Measurements from ENCODE around the gene TM7SF2. TPM values are rescaled to one million over a fixed set of nuclear protein-coding genes. Genes with fewer than 3 reads are reported as not detected.

TM7SF2 gene
- total RNA-seq, 1 experiment from 2014 or later = 44.2 TPM

DNA sequence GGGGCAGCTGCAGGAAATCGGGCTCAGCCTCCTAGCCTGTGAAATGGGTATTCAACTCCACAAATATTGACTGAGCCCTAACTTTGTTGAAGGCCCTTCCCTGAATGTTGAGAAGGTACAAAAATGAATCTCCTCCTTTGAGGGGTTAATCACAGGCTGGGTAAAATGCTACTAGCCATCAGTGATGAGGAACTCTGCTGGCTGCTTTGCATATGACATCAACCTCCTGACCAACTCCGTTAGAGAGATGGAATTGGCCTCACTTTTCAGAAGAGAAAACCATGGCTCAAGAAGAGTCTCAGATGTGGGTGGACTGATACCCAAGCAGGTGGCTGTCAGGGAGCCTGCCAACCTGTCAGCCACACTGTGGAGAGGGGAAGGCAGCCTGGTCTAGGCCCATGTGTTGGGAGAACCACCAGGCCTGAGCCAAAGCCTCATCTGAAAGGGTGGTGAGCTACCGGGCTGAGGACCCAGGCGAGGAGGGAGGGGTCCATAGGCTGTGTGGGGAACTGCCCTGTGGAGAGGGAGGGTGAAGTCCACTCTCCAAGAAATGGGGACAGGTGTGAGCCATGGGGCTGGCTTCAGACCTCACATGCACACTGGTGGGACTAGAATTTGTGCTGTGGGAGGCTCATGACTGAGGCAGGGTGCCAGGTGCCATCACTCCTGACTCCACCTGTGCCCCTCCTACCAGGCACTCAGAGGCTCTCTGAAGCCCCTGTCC is 39.6 kb upstream of the TM7SF2 start:
- CTCF ChIA-PET = no interaction called here
- H3K9me3 ChIP-seq (ENCODE audit: low read length) = no peaks in the 10 kb centered on the region
- H3K9ac ChIP-seq (ENCODE audit: low read length) = no peak overlapping the region
- H2AFZ ChIP-seq (ENCODE audit: low read length) = no peak overlapping the region
- no TSS peak for BruUV-seq (replicated peaks)
- H3K27ac ChIP-seq (ENCODE audit: low read length) = no peak overlapping the region
- peaks cover under 1% of the 10 kb centered on the region for H3K36me3 ChIP-seq (ENCODE audit: low read depth, low read length)
- no peaks in the 10 kb centered on the region for H4K20me1 ChIP-seq (ENCODE audit: low read length)
- no peaks in the 10 kb centered on the region for H3F3A ChIP-seq (ENCODE audit: low read length, unreplicated experiment)
- DNase-seq = no peak
- no peak overlapping the region for H3K4me3 ChIP-seq (ENCODE audit: low read length)
- no peaks in the 10 kb centered on the region for H3K4me1 ChIP-seq (ENCODE audit: insufficient read depth, low read length)
- intact Hi-C loops (cut with micrococcal nuclease) = no loop called here
- no peaks in the 10 kb centered on the region for H3K79me2 ChIP-seq (ENCODE audit: low read length)
- no peaks in the 10 kb centered on the region for H3K9me2 ChIP-seq (replicated peaks; ENCODE audit: low read length)
- TF ChIP-seq EZH2phosphoT487 (IDR thresholded peaks at IDR 0.05; ENCODE audit: borderline replicate concordance, low read length) (no peak), EZH2 (IDR thresholded peaks at IDR 0.05; ENCODE audit: low read length, unreplicated experiment) (no peak)
- TF ChIP-seq, protein P1, sequence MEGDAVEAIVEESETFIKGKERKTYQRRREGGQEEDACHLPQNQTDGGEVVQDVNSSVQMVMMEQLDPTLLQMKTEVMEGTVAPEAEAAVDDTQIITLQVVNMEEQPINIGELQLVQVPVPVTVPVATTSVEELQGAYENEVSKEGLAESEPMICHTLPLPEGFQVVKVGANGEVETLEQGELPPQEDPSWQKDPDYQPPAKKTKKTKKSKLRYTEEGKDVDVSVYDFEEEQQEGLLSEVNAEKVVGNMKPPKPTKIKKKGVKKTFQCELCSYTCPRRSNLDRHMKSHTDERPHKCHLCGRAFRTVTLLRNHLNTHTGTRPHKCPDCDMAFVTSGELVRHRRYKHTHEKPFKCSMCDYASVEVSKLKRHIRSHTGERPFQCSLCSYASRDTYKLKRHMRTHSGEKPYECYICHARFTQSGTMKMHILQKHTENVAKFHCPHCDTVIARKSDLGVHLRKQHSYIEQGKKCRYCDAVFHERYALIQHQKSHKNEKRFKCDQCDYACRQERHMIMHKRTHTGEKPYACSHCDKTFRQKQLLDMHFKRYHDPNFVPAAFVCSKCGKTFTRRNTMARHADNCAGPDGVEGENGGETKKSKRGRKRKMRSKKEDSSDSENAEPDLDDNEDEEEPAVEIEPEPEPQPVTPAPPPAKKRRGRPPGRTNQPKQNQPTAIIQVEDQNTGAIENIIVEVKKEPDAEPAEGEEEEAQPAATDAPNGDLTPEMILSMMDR (conservative IDR thresholded peaks at IDR 0.05; ENCODE audit: low read depth, low read length) = no peak
- H3K4me2 ChIP-seq (ENCODE audit: low read length) = no peak overlapping the region
- POLR2A ChIA-PET (ENCODE audit: unreplicated experiment) = no interaction called here
- no peaks in the 10 kb centered on the region for H3K27me3 ChIP-seq (ENCODE audit: low read length)
- ATAC-seq = no peak

DNA sequence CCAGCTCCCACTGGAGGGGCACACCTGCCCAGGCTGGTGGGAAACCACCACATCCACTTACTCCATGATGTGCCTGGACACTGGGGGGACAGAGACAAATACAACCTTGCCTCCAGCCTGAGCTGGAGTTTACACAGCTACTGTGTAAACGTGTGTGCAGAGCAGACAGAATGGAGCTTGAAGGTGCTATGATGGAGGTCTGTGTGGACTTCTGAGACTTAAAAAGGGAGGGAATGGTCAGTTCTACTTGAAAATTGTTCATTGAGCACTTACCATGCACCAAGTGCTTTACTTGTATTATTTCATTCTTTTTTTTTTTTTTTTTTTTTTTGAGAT is 39.1 kb upstream of the TM7SF2 start:
- Histone ChIP-seq H3K79me2 (ENCODE audit: low read length) (peaks cover 5% of the 10 kb centered on the region), H3K36me3 (ENCODE audit: low read depth, low read length) (peaks cover 6% of the 10 kb centered on the region), H3K4me3 (ENCODE audit: low read length) (no peak overlapping the region), H2AFZ (ENCODE audit: low read length) (no peak overlapping the region), H3K9me2 (replicated peaks; ENCODE audit: low read length) (no peaks in the 10 kb centered on the region), H3K9ac (ENCODE audit: low read length) (no peak overlapping the region), H3F3A (ENCODE audit: low read length, unreplicated experiment) (no peaks in the 10 kb centered on the region), H3K4me2 (ENCODE audit: low read length) (no peak overlapping the region), H4K20me1 (ENCODE audit: low read length) (no peaks in the 10 kb centered on the region), H3K9me3 (ENCODE audit: low read length) (no peaks in the 10 kb centered on the region), H3K27ac (ENCODE audit: low read length) (no peak overlapping the region), H3K27me3 (ENCODE audit: low read length) (no peaks in the 10 kb centered on the region), H3K4me1 (ENCODE audit: insufficient read depth, low read length) (no peaks in the 10 kb centered on the region)
- intact Hi-C loops (cut with micrococcal nuclease) = no loop called here
- DNase-seq (no peak), ATAC-seq (peak; percentile 22; the same call in 1 of the 2 replicates)
- ChIA-PET POLR2A (ENCODE audit: unreplicated experiment) (no interaction called here), CTCF (no interaction called here)
- no TSS peak for BruUV-seq (replicated peaks)
- TF ChIP-seq, protein P1 (conservative IDR thresholded peaks at IDR 0.05; ENCODE audit: low read depth, low read length) = no peak
- no peak for TF ChIP-seq EZH2 (IDR thresholded peaks at IDR 0.05; ENCODE audit: low read length, unreplicated experiment)
- no peak for TF ChIP-seq EZH2phosphoT487 (IDR thresholded peaks at IDR 0.05; ENCODE audit: borderline replicate concordance, low read length)

DNA sequence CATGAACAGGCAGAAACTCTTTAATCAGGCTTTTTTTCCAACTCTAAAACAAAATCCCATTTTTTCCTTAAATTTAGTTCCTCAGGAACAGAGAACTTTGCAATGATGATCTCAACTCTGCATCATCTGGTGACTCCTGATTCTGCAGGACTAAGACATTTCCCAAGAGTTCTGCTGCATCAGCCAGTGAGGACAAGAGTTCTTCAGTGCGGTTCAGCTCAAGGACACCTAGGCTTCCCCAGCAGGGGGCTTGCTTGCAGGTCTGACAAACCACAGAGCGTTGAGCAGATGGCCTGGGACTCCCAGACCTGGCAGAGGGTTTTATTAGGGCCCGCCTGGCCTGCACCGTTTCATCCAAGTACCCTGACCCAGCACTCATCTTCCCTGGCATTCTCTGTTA is 34.2 kb upstream of the TM7SF2 start:
- H3K4me1 ChIP-seq (ENCODE audit: insufficient read depth, low read length) = peaks cover 5% of the 10 kb centered on the region; the same call in 1 of the 2 replicates
- ChIA-PET POLR2A (ENCODE audit: unreplicated experiment) (no interaction called here), CTCF (no interaction called here)
- ATAC-seq (no peak), DNase-seq (peak; percentile 18)
- no peak overlapping the region for H3K4me3 ChIP-seq (ENCODE audit: low read length)
- no peak overlapping the region for H2AFZ ChIP-seq (ENCODE audit: low read length)
- intact Hi-C loops (cut with micrococcal nuclease) = loop anchor here (5.0 kb wide), 1 partner anchor 65 kb away; the partner anchor contains the start of gene ARL2
- H3K79me2 ChIP-seq (ENCODE audit: low read length) = peaks cover 50% of the 10 kb centered on the region
- no peak overlapping the region for H3K4me2 ChIP-seq (ENCODE audit: low read length)
- no peaks in the 10 kb centered on the region for H3F3A ChIP-seq (ENCODE audit: low read length, unreplicated experiment)
- H3K9ac ChIP-seq (ENCODE audit: low read length) = no peak overlapping the region
- no peaks in the 10 kb centered on the region for H3K9me3 ChIP-seq (ENCODE audit: low read length)
- no peak overlapping the region for H3K27ac ChIP-seq (ENCODE audit: low read length)
- TF ChIP-seq, protein P1 (conservative IDR thresholded peaks at IDR 0.05; ENCODE audit: low read depth, low read length) = no peak
- TF ChIP-seq EZH2phosphoT487 (IDR thresholded peaks at IDR 0.05; ENCODE audit: borderline replicate concordance, low read length) = no peak
- no peak for TF ChIP-seq EZH2 (IDR thresholded peaks at IDR 0.05; ENCODE audit: low read length, unreplicated experiment)
- H4K20me1 ChIP-seq (ENCODE audit: low read length) = no peaks in the 10 kb centered on the region
- H3K36me3 ChIP-seq (ENCODE audit: low read depth, low read length) = peaks cover 39% of the 10 kb centered on the region
- H3K9me2 ChIP-seq (replicated peaks; ENCODE audit: low read length) = no peaks in the 10 kb centered on the region
- no TSS peak for BruUV-seq (replicated peaks)
- H3K27me3 ChIP-seq (ENCODE audit: low read length) = no peaks in the 10 kb centered on the region
